Measurements from ENCODE around the gene HOXC4. TPM values are rescaled to one million over a fixed set of nuclear protein-coding genes. Genes with fewer than 3 reads are reported as not detected.

Gene HOXC4
- polyA plus RNA-seq (2013, experiment 1 of 2): 2.6 TPM
- polyA plus RNA-seq (2013, experiment 2 of 2): 6.6 TPM

DNA sequence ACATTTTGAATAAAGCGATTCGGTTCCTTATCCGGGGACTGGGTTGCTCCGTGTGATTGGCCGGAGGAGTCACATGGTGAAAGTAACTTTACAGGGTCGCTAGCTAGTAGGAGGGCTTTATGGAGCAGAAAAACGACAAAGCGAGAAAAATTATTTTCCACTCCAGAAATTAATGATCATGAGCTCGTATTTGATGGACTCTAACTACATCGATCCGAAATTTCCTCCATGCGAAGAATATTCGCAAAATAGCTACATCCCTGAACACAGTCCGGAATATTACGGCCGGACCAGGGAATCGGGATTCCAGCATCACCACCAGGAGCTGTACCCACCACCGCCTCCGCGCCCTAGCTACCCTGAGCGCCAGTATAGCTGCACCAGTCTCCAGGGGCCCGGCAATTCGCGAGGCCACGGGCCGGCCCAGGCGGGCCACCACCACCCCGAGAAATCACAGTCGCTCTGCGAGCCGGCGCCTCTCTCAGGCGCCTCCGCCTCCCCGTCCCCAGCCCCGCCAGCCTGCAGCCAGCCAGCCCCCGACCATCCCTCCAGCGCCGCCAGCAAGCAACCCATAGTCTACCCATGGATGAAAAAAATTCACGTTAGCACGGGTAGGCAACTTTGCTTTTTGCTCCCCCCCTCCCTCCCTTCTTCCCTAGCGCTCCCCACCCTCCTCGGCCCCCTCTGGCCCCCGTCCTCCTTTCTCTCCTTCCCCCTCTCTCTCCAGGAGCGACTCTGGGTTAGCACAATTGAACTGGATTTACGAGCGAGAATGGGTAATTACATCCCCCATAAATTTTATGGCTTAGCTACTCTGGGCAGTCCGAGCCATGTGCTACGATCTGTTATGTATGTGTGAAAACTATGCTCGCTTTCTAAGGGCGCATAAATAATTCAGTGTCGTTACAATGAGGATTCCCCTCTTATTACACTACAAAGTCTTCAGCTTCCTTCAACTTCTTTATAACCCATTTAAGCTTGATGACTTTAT lies at the start of gene HOXC4:
HOXC4 (plus strand) TSS at position 85 of the 991 bp plus-strand sequence; CDS start at position 173, 88 bp downstream.
- Histone ChIP-seq H3K4me1 (ENCODE audit: insufficient read depth, low read length) (peaks cover 19% of the 10 kb centered on the region; the same call in 1 of the 2 replicates), H3K36me3 (ENCODE audit: insufficient read depth, low read length) (no peaks in the 10 kb centered on the region), H3K27me3 (ENCODE audit: insufficient read depth, low read length) (peaks cover 99% of the 10 kb centered on the region), H3K27ac (ENCODE audit: low read depth, low read length) (no peak within 1 kb of the TSS), H3K9ac (ENCODE audit: low read depth, low read length) (no peak within 1 kb of the TSS), H3K9me3 (ENCODE audit: insufficient read depth, low read depth, low read length) (no peaks in the 10 kb centered on the region), H3K4me3 (ENCODE audit: low read length) (peak within 1 kb of the TSS; percentile 27)
- 4% methylated on average over 52 of the region's 52 CpGs for WGBS

DNA sequence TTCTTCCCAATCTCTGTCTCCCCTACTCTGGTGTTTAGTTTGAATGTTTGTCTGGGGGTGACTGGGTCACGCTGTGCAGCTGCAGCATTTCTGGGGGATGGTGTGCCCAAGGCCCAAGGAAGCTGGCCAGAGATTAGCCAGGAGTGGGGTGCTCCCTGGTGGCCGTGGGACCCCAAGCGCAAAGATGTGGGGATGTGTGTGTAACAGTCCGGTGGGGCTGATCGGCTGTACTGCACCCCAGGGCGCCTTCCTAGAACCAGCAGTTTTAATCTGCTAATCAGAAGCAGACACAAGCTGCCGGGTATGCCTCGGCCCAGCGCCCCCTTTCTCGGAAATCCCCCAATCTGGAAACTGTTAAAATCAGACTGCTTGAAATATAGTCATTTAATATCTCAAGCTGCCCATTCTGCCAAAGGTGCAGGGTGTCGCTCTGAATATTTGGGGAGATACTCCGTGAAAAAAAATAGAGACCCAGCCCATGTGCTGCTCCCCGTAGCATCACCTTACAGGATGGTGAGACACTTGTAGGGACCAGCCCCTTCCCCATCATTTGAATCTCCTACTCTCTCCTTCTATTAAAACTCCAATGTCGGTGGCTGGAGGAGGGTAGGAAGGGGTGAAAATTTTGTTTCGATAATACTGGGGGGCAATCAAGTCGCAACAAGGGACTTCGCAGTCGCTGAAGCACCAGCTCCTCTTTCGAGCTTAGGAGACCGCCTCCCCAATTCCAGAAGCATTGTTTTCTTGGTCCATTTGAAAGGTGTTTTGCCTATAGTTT lies 49.4 kb upstream of the HOXC4 start:
- H3K27ac ChIP-seq (ENCODE audit: low read depth, low read length): no peak overlapping the region
- peaks cover 100% of the 10 kb centered on the region for H3K27me3 ChIP-seq (ENCODE audit: insufficient read depth, low read length)
- no peak overlapping the region for H3K9ac ChIP-seq (ENCODE audit: low read depth, low read length)
- H3K36me3 ChIP-seq (ENCODE audit: insufficient read depth, low read length): no peaks in the 10 kb centered on the region
- H3K4me1 ChIP-seq (ENCODE audit: insufficient read depth, low read length): peaks cover 6% of the 10 kb centered on the region; the same call in 1 of the 2 replicates
- H3K9me3 ChIP-seq (ENCODE audit: insufficient read depth, low read depth, low read length): no peaks in the 10 kb centered on the region
- 45% methylated on average over 20 of the region's 20 CpGs for WGBS
- H3K4me3 ChIP-seq (ENCODE audit: low read length): no peak overlapping the region

DNA sequence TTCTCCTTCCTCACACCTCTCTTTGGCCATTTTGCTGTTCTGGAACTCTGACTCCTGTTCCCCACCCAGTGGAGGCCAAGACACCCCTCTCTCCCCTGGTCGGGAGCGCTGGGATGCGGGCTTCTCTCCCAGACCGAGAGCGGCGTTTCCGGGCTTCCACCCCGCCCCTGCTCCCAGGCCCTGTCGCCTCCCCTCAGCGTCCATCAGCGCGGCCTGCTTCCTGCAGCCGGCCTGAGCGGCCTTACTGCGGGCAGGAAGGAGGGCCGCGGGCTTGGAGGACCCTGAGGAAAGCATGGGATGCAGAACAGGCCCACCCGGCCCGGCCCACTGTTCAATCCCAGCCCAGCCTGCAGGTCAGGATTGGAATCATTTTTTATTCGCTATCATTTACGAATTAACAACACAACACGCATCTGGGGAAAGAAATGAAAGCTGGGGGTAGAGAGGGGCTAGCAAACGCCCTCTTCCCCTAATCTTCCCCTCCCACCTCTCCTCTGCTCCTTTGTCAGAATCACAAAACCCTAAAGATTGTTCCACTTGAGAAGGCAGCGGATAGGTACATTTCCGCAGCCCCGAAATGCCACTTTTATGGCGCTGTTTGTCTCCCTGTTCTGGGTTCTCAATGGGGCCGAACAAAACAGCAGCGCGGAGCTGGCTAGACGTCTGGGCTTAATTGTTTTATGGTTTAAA lies 48.6 kb upstream of the HOXC4 start:
- H3K9me3 ChIP-seq (ENCODE audit: insufficient read depth, low read depth, low read length): no peaks in the 10 kb centered on the region
- H3K27ac ChIP-seq (ENCODE audit: low read depth, low read length): no peak overlapping the region
- 15% methylated on average over 28 of the region's 31 CpGs for WGBS
- peaks cover 5% of the 10 kb centered on the region; the same call in 1 of the 2 replicates for H3K4me1 ChIP-seq (ENCODE audit: insufficient read depth, low read length)
- no peaks in the 10 kb centered on the region for H3K36me3 ChIP-seq (ENCODE audit: insufficient read depth, low read length)
- H3K4me3 ChIP-seq (ENCODE audit: low read length): no peak overlapping the region
- H3K9ac ChIP-seq (ENCODE audit: low read depth, low read length): no peak overlapping the region
- H3K27me3 ChIP-seq (ENCODE audit: insufficient read depth, low read length): peaks cover 100% of the 10 kb centered on the region

DNA sequence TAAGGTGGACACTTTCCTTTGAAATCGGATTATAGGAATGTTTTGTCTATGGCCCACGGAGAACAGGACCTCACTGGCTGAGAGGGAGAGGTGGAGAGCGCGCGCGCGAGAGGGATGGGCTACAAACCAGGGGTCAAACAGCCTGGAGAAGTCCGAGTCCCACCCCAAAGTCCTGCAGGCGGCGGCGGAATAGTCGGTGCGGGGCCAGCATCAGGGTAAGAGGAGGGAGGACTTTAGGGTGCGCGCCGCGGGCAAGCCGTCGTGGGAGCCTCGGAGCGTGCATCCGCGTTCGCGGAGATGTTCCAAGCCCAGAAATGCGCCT lies 48.1 kb upstream of the HOXC4 start:
- Histone ChIP-seq H3K4me3 (ENCODE audit: low read length) (no peak overlapping the region), H3K9ac (ENCODE audit: low read depth, low read length) (no peak overlapping the region), H3K27me3 (ENCODE audit: insufficient read depth, low read length) (peaks cover 100% of the 10 kb centered on the region), H3K36me3 (ENCODE audit: insufficient read depth, low read length) (no peaks in the 10 kb centered on the region), H3K9me3 (ENCODE audit: insufficient read depth, low read depth, low read length) (no peaks in the 10 kb centered on the region), H3K27ac (ENCODE audit: low read depth, low read length) (no peak overlapping the region), H3K4me1 (ENCODE audit: insufficient read depth, low read length) (0 out of 2 replicates have a peak, but pooled peaks cover 2% of the 10 kb centered on the region)
- WGBS: 7% methylated on average over 26 of the region's 26 CpGs

DNA sequence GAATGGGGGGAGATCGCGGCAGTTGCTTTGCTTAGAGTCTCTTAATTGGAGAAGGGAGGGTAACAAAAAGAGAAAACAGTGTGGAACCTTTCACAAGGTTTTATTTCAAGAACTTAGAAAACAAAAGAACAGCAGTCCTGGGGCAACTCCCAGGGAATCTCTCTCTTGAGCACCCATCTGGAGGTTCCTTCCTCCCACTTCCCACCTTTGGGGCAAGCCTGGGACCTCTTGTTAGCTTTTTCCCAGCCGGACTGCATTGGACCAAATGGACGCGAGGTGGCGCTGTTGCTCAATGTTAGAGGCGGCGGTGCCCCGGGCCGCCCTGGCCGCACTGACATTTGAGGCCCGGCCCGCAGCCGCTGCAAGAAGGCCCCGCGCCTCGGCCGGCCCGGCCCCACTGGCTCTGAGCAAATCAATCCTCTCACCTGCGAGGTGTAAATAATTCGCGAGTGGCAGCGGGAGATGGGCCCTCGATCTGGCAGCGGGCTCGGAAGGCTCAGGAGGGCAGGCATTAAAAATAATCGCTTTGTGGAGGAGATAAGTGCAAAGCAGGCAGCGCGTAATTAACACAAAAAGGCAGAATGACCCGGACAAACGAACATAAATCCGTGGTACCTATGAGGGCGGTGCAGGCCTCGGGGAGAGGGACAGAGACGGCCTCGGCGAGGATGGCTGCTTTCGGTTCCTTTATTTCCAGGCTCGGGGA lies 47.6 kb upstream of the HOXC4 start:
- Histone ChIP-seq H3K27me3 (ENCODE audit: insufficient read depth, low read length) (peaks cover 100% of the 10 kb centered on the region), H3K9ac (ENCODE audit: low read depth, low read length) (no peak overlapping the region), H3K4me1 (ENCODE audit: insufficient read depth, low read length) (peaks cover 2% of the 10 kb centered on the region; the same call in 1 of the 2 replicates), H3K36me3 (ENCODE audit: insufficient read depth, low read length) (no peaks in the 10 kb centered on the region), H3K27ac (ENCODE audit: low read depth, low read length) (no peak overlapping the region), H3K9me3 (ENCODE audit: insufficient read depth, low read depth, low read length) (no peaks in the 10 kb centered on the region), H3K4me3 (ENCODE audit: low read length) (no peak overlapping the region)
- 9% methylated on average over 39 of the region's 39 CpGs for WGBS

DNA sequence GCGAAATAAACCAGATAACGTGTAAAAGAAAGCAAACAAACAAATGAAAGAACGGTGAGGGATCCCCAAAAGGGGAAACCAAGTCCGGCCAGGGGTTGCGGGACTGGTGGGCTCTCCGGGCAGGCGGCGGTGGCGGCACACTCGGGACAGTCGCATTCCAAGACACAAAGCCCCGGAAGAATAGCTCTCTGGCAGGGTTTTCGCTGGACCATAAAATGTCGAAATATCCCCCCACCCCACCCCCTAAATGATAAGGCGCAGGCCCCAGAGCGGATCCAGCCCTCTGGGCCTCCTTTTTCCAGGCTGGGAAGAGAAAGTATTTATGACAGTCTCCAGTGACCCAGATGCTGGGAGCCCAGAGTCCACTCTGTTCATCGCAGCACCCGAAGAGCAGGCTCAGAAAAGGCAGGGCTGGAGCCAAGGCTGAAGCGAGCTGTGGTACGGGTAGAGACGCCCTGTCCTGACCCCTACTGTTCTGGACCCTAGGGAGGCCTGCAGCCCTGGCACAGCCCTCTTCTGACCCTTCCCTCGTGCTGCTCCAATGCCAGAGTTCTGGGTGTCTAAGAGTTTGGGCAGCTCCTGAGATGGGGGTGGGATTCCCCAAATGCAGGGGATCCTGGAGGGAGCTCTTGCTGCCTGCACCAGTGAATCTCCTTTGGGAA lies 46.9 kb upstream of the HOXC4 start:
- Histone ChIP-seq H3K36me3 (ENCODE audit: insufficient read depth, low read length) (no peaks in the 10 kb centered on the region), H3K4me1 (ENCODE audit: insufficient read depth, low read length) (peaks cover 2% of the 10 kb centered on the region; the same call in 1 of the 2 replicates), H3K27ac (ENCODE audit: low read depth, low read length) (no peak overlapping the region), H3K27me3 (ENCODE audit: insufficient read depth, low read length) (peaks cover 100% of the 10 kb centered on the region), H3K9me3 (ENCODE audit: insufficient read depth, low read depth, low read length) (no peaks in the 10 kb centered on the region), H3K4me3 (ENCODE audit: low read length) (no peak overlapping the region), H3K9ac (ENCODE audit: low read depth, low read length) (no peak overlapping the region)
- WGBS: 24% methylated on average over 22 of the region's 22 CpGs

DNA sequence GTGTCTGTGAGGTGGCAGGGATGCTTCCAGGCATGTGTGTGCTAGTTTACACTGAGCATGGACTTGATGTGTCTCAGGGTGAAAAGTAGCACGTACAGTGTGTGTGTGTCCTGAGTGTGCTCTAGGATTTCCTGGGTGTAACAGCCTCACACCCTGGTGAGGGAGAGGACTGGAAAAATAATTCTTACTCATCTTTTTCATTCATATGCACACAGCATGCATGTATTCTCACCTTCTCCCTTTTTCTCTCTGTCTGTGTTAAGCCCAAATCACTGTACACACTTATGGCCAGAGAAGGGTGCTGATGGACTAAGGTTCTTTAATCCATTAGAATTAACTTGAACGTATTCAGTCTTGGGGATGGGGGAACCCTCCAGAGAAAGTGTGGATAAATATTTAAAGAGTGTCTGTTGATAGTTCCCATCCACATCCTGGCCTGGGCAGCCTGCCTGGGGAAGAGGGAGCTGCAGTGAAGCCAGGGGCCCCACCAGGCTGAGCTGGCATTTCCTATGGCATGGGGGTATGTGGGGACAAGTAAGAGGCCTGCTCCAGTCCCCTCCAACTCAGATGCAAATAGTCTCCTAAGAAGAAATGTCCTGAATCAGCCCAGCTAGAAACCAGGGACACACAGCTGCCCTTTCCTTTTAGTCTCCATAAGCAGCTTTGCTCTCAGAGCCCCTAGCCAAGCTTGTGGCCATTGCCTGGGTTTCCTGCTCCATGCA lies 45.9 kb upstream of the HOXC4 start:
- Histone ChIP-seq H3K36me3 (ENCODE audit: insufficient read depth, low read length) (no peaks in the 10 kb centered on the region), H3K9me3 (ENCODE audit: insufficient read depth, low read depth, low read length) (no peaks in the 10 kb centered on the region), H3K27me3 (ENCODE audit: insufficient read depth, low read length) (peaks cover 100% of the 10 kb centered on the region), H3K4me3 (ENCODE audit: low read length) (no peak overlapping the region), H3K27ac (ENCODE audit: low read depth, low read length) (no peak overlapping the region), H3K9ac (ENCODE audit: low read depth, low read length) (no peak overlapping the region), H3K4me1 (ENCODE audit: insufficient read depth, low read length) (peaks cover 2% of the 10 kb centered on the region; the same call in 1 of the 2 replicates)
- 22% methylated on average over 2 of the region's 2 CpGs for WGBS

DNA sequence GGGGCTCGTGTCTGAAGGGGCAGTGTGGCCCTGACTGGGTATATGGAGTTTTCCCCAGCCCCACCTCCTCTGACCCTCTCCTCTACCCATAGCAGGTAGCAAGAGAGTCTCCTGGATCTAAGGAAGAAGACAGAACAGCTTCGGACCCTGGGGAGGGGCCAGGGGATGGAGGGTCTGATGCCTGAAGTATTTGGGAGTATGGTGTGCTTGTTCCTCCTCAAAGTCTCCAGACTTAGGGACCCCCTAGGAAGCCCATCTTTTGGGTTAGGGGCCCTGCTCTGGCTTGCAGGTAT lies 45.4 kb upstream of the HOXC4 start:
- H3K4me3 ChIP-seq (ENCODE audit: low read length): no peak overlapping the region
- 23% methylated on average over 2 of the region's 2 CpGs for WGBS
- H3K9me3 ChIP-seq (ENCODE audit: insufficient read depth, low read depth, low read length): no peaks in the 10 kb centered on the region
- no peak overlapping the region for H3K27ac ChIP-seq (ENCODE audit: low read depth, low read length)
- H3K9ac ChIP-seq (ENCODE audit: low read depth, low read length): no peak overlapping the region
- H3K36me3 ChIP-seq (ENCODE audit: insufficient read depth, low read length): no peaks in the 10 kb centered on the region
- H3K4me1 ChIP-seq (ENCODE audit: insufficient read depth, low read length): peaks cover 2% of the 10 kb centered on the region; the same call in 1 of the 2 replicates
- peaks cover 100% of the 10 kb centered on the region for H3K27me3 ChIP-seq (ENCODE audit: insufficient read depth, low read length)

DNA sequence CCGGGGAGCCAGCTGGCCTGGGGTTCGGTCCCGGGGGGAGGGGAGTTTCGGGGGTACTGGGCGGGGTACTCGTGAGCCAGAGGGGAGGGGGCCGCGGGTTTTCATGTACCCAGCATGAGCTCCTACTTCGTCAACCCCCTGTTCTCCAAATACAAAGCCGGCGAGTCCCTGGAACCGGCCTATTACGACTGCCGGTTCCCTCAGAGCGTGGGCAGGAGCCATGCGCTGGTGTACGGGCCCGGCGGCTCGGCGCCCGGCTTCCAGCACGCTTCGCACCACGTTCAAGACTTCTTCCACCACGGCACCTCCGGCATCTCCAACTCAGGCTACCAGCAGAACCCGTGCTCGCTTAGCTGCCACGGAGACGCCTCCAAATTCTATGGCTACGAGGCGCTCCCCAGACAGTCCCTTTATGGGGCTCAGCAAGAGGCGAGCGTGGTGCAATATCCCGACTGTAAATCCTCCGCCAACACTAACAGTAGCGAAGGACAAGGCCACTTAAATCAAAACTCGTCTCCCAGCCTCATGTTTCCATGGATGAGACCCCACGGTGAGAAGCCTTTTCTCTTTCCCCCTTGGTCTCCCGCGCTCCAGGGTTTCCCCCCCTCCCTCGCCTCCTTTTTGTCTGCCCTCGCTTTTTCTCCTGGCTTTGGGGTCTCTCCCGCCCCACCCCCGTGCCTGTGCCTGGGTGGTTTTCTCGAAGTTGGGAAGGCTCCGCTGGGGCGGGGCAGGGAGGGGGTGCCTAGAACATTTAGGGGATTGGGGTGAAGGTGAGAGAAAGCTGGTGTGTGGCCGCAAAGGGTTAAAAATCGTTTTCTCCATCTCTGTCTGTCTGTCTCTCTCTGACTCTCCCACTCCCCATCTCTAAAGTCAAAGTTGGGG lies 44.2 kb upstream of the HOXC4 start:
- Histone ChIP-seq H3K27me3 (ENCODE audit: insufficient read depth, low read length) (peaks cover 100% of the 10 kb centered on the region), H3K27ac (ENCODE audit: low read depth, low read length) (no peak overlapping the region), H3K4me1 (ENCODE audit: insufficient read depth, low read length) (peaks cover 2% of the 10 kb centered on the region; the same call in 1 of the 2 replicates), H3K36me3 (ENCODE audit: insufficient read depth, low read length) (no peaks in the 10 kb centered on the region), H3K9ac (ENCODE audit: low read depth, low read length) (no peak overlapping the region), H3K4me3 (ENCODE audit: low read length) (no peak overlapping the region), H3K9me3 (ENCODE audit: insufficient read depth, low read depth, low read length) (no peaks in the 10 kb centered on the region)
- WGBS: 5% methylated on average over 48 of the region's 51 CpGs
